Endothelial cell (in vitro differentiated cells): Measurements from ENCODE around the gene ARHGEF40. TPM values are rescaled to one million over a fixed set of nuclear protein-coding genes. Genes with fewer than 3 reads are reported as not detected.

Source experiments
- DNase-seq: peaks from one replicate; pipeline ENCODE4 v3.0.0; 2021; ENCODE audit warnings: low spot score
- H3K27ac Mint-ChIP-seq: one replicate; pipeline ENCODE4 v1.8.0; 2021; ENCODE audit warnings: mixed read lengths, inconsistent platforms; ENCODE audit not compliant: unreplicated experiment
- H3K27me3 Mint-ChIP-seq: one replicate; pipeline ENCODE4 v1.8.0; 2021; ENCODE audit warnings: mild to moderate bottlenecking, moderate library complexity, mixed read lengths, inconsistent platforms; ENCODE audit not compliant: unreplicated experiment
- H3K36me3 Mint-ChIP-seq: one replicate; pipeline ENCODE4 v1.8.0; 2021; ENCODE audit warnings: mild to moderate bottlenecking, low read depth, mixed read lengths, inconsistent platforms; ENCODE audit not compliant: unreplicated experiment
- H3K4me1 Mint-ChIP-seq: one replicate; pipeline ENCODE4 v1.8.0; 2021; ENCODE audit warnings: mild to moderate bottlenecking, mixed read lengths, inconsistent platforms; ENCODE audit not compliant: unreplicated experiment
- H3K4me3 Mint-ChIP-seq: one replicate; pipeline ENCODE4 v1.8.0; 2021; ENCODE audit warnings: mild to moderate bottlenecking, mixed read lengths, inconsistent platforms; ENCODE audit not compliant: unreplicated experiment
- H3K9me3 Mint-ChIP-seq: one replicate; pipeline ENCODE4 v1.8.0; 2021; ENCODE audit warnings: mixed read lengths, inconsistent platforms; ENCODE audit not compliant: unreplicated experiment
- microRNA-seq: library from miRNA; unstranded; fragments of <30 nt; microRNA quantifications from one replicate; pipeline ENCODE4, GENCODE V29; 2020; ENCODE audit not compliant: unreplicated experiment
- total RNA-seq: library from RNA; stranded (reverse); fragmentation: NEBNext Ultra II Directional; extraction: Animal tissue kit (Norgen Biotek cat#: 25700); gene quantifications from one replicate; pipeline ENCODE4 v1.2.1, GENCODE V29; 2021; ENCODE audit not compliant: unreplicated experiment
- TF ChIP-seq, protein P1 (sequence below): fragments of 200-600 bp; sonication (generic); IDR thresholded peaks from one replicate; pipeline ENCODE4 v1.5.0; 2021; ENCODE audit warnings: antibody characterized with exemption; ENCODE audit not compliant: unreplicated experiment

ARHGEF40 gene
- total RNA-seq, 1 donor from 2014 or later = 12.5 TPM

DNA sequence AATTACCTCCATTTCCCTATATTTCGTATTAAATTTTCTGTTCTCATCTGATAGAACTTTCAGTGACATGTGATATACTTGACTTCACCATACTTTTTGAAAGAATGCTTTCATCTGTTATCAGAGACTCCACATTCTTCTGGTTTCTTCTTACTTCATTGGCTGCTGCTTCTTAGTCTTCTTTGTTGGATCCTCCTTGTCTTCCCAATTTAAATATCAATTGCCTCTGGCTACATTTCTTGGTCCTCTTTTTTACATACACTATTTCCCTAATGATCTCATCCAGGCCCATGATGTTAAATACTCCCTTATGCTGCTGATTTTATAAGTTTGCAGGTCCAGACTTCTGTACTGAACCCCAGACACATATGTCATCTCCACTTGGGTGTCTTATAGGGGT is 63.8 kb downstream of the ARHGEF40 start:
- Mint-ChIP-seq H3K27ac (no peak overlapping the region), H3K27me3 (peaks cover 2% of the 10 kb centered on the region), H3K4me3 (no peak overlapping the region), H3K4me1 (no peaks in the 10 kb centered on the region), H3K36me3 (peaks cover 9% of the 10 kb centered on the region), H3K9me3 (peaks cover 5% of the 10 kb centered on the region)
- TF ChIP-seq, protein P1, sequence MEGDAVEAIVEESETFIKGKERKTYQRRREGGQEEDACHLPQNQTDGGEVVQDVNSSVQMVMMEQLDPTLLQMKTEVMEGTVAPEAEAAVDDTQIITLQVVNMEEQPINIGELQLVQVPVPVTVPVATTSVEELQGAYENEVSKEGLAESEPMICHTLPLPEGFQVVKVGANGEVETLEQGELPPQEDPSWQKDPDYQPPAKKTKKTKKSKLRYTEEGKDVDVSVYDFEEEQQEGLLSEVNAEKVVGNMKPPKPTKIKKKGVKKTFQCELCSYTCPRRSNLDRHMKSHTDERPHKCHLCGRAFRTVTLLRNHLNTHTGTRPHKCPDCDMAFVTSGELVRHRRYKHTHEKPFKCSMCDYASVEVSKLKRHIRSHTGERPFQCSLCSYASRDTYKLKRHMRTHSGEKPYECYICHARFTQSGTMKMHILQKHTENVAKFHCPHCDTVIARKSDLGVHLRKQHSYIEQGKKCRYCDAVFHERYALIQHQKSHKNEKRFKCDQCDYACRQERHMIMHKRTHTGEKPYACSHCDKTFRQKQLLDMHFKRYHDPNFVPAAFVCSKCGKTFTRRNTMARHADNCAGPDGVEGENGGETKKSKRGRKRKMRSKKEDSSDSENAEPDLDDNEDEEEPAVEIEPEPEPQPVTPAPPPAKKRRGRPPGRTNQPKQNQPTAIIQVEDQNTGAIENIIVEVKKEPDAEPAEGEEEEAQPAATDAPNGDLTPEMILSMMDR = no peak
- no peak for DNase-seq

GRCh38 chr14:21136024-21136423 is 65.9 kb downstream of the ARHGEF40 start:
- TF ChIP-seq, protein P1 = peak; percentile 82
- H3K27ac Mint-ChIP-seq = no peak overlapping the region
- no peaks in the 10 kb centered on the region for H3K4me1 Mint-ChIP-seq
- peaks cover under 1% of the 10 kb centered on the region for H3K27me3 Mint-ChIP-seq
- no peak overlapping the region for H3K4me3 Mint-ChIP-seq
- peaks cover 5% of the 10 kb centered on the region for H3K9me3 Mint-ChIP-seq
- peaks cover 9% of the 10 kb centered on the region for H3K36me3 Mint-ChIP-seq
- no peak for DNase-seq

Small RNA genes within 50 kb of the gene (microRNA-seq; reads per million reads assigned to microRNA genes)
- gene MIR6717 = not detected

Other genes with a start within 250 kb of the ARHGEF40 start
- not detected for gene RNASE3, start 178.9 kb upstream of the ARHGEF40 start, total RNA-seq
- gene RNASE2, start 114.8 kb upstream of the ARHGEF40 start, total RNA-seq = not detected
- 62.7 TPM for gene METTL17, start 80.3 kb upstream of the ARHGEF40 start, total RNA-seq
- not detected for gene SLC39A2, start 71.0 kb upstream of the ARHGEF40 start, total RNA-seq
- 45.9 TPM for gene NDRG2, start 45.2 kb upstream of the ARHGEF40 start, total RNA-seq
- 0.62 TPM for gene TPPP2, start 40.1 kb upstream of the ARHGEF40 start, total RNA-seq
- gene RNASE13, start 35.5 kb upstream of the ARHGEF40 start, total RNA-seq = not detected
- not detected for gene RNASE7, start 27.9 kb upstream of the ARHGEF40 start, total RNA-seq
- not detected for gene RNASE8, start 12.5 kb upstream of the ARHGEF40 start, total RNA-seq
- 27.0 TPM for gene ZNF219, start 28.4 kb downstream of the ARHGEF40 start, total RNA-seq
- 0.90 TPM for gene TMEM253, start 30.8 kb downstream of the ARHGEF40 start, total RNA-seq
- not detected for gene OR5AU1, start 85.8 kb downstream of the ARHGEF40 start, total RNA-seq
- gene HNRNPC, start 199.1 kb downstream of the ARHGEF40 start, total RNA-seq = 601 TPM
- gene RPGRIP1, start 209.8 kb downstream of the ARHGEF40 start, total RNA-seq = 1.5 TPM